HepG2 (cell line): ENCODE data around the gene ULK4. TPM values are rescaled to one million over a fixed set of nuclear protein-coding genes. Genes with fewer than 3 reads are reported as not detected.

Experiments
- AGO1 ChIP-seq: fragments of 200-400 bp; formaldehyde crosslinking; IDR thresholded peaks from 2 replicates; pipeline ENCODE4 v1.6.1; 2017; ENCODE audit warnings: mild to moderate bottlenecking, low read depth, low read length, moderate library complexity; ENCODE audit not compliant: poor library complexity, severe bottlenecking
- BRCA1 ChIP-seq: sonication (generic); formaldehyde crosslinking; IDR thresholded peaks from 2 replicates; pipeline ENCODE4 v1.4.0; 2020; ENCODE audit warnings: missing genetic modification reagents
- GATA4 ChIP-seq: sonication (generic); IDR thresholded peaks from 2 replicates; pipeline ENCODE4 v1.6.1; 2016; ENCODE audit warnings: antibody characterized with exemption, low read depth, borderline replicate concordance
- HNF4G ChIP-seq, 2 experiments: sonication (generic) in 1 of 2; formaldehyde crosslinking in 1 of 2; IDR thresholded peaks; 2 replicates each; pipeline versions ENCODE4 v1.4.0 to v1.6.1; 2011 to 2020; ENCODE audit warnings: borderline replicate concordance in 2 of 2, low read depth in 2 of 2, mild to moderate bottlenecking in 2 of 2, low read length in 1 of 2, missing genetic modification reagents in 1 of 2, moderate library complexity in 1 of 2
- MEIS1 ChIP-seq: sonication (generic); formaldehyde crosslinking; IDR thresholded peaks from 2 replicates; pipeline ENCODE4 v1.9.0; 2021; ENCODE audit warnings: mild to moderate bottlenecking, missing genetic modification reagents, moderate library complexity, borderline replicate concordance
- NCOR1 ChIP-seq: fragments of 200-600 bp; sonication (generic); IDR thresholded peaks from 2 replicates; pipeline ENCODE4 v1.7.0; 2017; ENCODE audit warnings: antibody characterized with exemption, low read length, borderline replicate concordance
- NR2C2 ChIP-seq: sonication (generic); formaldehyde crosslinking; IDR thresholded peaks from 2 replicates; pipeline ENCODE4 v1.4.0; 2020; ENCODE audit warnings: missing genetic modification reagents, mild to moderate bottlenecking, moderate library complexity, borderline replicate concordance
- RARA ChIP-seq: IDR thresholded peaks from 2 replicates; pipeline ENCODE4 v1.6.1; 2016; ENCODE audit warnings: missing genetic modification reagents, missing compliant biosample characterization
- SP2 ChIP-seq: sonication (generic); formaldehyde crosslinking; IDR thresholded peaks from 2 replicates; pipeline ENCODE4 v1.5.1; 2020; ENCODE audit warnings: mild to moderate bottlenecking, missing genetic modification reagents
- TCF7L2 ChIP-seq: IDR thresholded peaks from 2 replicates; pipeline ENCODE4 v1.6.1; 2011; ENCODE audit warnings: mild to moderate bottlenecking, low read depth, low read length, moderate library complexity
- ZBTB1 ChIP-seq: sonication (generic); formaldehyde crosslinking; IDR thresholded peaks from 2 replicates; pipeline ENCODE4 v1.4.0; 2020; ENCODE audit warnings: missing genetic modification reagents, borderline replicate concordance
- ZNF143 ChIP-seq: sonication (generic); formaldehyde crosslinking; IDR thresholded peaks from 2 replicates; pipeline ENCODE4 v1.4.0; 2020; ENCODE audit warnings: missing genetic modification reagents
- ZNF430 ChIP-seq: sonication (generic); formaldehyde crosslinking; IDR thresholded peaks from 2 replicates; pipeline ENCODE4 v1.9.0; 2021; ENCODE audit warnings: mild to moderate bottlenecking, missing genetic modification reagents
- ZNF614 ChIP-seq: IDR thresholded peaks from 2 replicates; pipeline ENCODE4 v1.6.1; 2018; ENCODE audit warnings: missing biosample characterization, missing genetic modification reagents, inconsistent platforms, borderline replicate concordance
- ZNF737 ChIP-seq: sonication (generic); formaldehyde crosslinking; IDR thresholded peaks from 2 replicates; pipeline ENCODE4 v1.5.0; 2020; ENCODE audit warnings: missing genetic modification reagents, mild to moderate bottlenecking, borderline replicate concordance
- polyA plus RNA-seq, 8 experiments: library from polyadenylated mRNA; depleted of rRNA in 3 of 8; stranded (reverse) in 7 of 8; unstranded in 1 of 8; fragments of >200 nt; fragmentation: Illumina TruSeq in 4 of 8; extraction: Trizol in 4 of 8; gene quantifications; 2 replicates each; pipeline versions ENCODE4 v1.2.1 to v1.2.3, GENCODE V29; 2011 to 2016; ENCODE audit warnings: low read depth in 4 of 8, missing spikeins in 1 of 8, mixed read lengths in 1 of 8; ENCODE audit not compliant: insufficient read depth in 1 of 8
- total RNA-seq, 5 experiments: library from RNA; depleted of rRNA; stranded (reverse); fragments of >200 nt; fragmentation: Illumina TruSeq; extraction: Trizol; gene quantifications; 2 replicates each; pipeline ENCODE4 v1.2.3, GENCODE V29; 2016; ENCODE audit warnings: low read depth in 1 of 5
- TF ChIP-seq, protein P1 (sequence below): sonication (generic); formaldehyde crosslinking; IDR thresholded peaks from 2 replicates; pipeline ENCODE4 v1.9.0; 2021; ENCODE audit warnings: mild to moderate bottlenecking, missing genetic modification reagents
- TF ChIP-seq, protein P2 (sequence below): sonication (generic); formaldehyde crosslinking; IDR thresholded peaks from 2 replicates; pipeline ENCODE4 v1.5.1; 2020; ENCODE audit warnings: missing genetic modification reagents, mild to moderate bottlenecking, borderline replicate concordance

Gene ULK4
- total and polyA plus RNA-seq, 2 of the 13 experiments (the other 11 are each of a cell fraction or from before 2014, with no cell fraction given) = 6.7 to 11.8 TPM

DNA sequence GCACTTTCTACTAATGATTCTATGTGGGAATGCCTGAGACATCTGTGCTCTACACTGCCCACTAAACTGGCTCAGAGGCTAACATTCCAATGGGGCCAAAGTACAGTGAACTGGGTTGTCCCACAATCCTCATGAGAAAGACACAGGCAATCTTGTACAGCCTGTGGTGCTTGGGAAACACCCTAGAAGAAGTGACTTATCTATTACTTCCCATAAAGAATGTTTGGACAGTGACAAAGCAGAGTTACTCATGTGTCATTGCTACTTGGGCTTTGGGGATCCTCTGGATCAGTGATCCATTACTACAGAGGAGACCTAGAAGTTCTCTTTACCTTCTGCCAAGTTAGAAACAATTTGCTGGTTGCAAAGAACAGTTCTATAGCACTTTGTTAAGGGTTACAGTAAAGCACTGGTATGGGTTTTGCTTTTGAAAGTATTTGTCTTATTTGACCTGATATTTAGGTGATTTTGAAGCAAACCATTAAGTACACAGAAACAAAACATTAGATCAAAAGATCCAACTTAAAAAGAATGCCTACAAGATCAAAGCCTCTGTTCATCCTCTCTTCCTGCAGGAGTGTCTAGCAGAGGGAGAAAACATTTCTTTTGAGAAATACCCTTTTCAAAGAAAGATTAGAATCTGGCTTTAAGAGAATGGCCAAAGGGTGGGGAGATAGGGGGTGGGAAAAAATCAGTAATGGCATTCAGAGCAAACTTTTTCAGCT lies 686.8 kb downstream of the ULK4 start (continued):
- TF ChIP-seq, protein P1, sequence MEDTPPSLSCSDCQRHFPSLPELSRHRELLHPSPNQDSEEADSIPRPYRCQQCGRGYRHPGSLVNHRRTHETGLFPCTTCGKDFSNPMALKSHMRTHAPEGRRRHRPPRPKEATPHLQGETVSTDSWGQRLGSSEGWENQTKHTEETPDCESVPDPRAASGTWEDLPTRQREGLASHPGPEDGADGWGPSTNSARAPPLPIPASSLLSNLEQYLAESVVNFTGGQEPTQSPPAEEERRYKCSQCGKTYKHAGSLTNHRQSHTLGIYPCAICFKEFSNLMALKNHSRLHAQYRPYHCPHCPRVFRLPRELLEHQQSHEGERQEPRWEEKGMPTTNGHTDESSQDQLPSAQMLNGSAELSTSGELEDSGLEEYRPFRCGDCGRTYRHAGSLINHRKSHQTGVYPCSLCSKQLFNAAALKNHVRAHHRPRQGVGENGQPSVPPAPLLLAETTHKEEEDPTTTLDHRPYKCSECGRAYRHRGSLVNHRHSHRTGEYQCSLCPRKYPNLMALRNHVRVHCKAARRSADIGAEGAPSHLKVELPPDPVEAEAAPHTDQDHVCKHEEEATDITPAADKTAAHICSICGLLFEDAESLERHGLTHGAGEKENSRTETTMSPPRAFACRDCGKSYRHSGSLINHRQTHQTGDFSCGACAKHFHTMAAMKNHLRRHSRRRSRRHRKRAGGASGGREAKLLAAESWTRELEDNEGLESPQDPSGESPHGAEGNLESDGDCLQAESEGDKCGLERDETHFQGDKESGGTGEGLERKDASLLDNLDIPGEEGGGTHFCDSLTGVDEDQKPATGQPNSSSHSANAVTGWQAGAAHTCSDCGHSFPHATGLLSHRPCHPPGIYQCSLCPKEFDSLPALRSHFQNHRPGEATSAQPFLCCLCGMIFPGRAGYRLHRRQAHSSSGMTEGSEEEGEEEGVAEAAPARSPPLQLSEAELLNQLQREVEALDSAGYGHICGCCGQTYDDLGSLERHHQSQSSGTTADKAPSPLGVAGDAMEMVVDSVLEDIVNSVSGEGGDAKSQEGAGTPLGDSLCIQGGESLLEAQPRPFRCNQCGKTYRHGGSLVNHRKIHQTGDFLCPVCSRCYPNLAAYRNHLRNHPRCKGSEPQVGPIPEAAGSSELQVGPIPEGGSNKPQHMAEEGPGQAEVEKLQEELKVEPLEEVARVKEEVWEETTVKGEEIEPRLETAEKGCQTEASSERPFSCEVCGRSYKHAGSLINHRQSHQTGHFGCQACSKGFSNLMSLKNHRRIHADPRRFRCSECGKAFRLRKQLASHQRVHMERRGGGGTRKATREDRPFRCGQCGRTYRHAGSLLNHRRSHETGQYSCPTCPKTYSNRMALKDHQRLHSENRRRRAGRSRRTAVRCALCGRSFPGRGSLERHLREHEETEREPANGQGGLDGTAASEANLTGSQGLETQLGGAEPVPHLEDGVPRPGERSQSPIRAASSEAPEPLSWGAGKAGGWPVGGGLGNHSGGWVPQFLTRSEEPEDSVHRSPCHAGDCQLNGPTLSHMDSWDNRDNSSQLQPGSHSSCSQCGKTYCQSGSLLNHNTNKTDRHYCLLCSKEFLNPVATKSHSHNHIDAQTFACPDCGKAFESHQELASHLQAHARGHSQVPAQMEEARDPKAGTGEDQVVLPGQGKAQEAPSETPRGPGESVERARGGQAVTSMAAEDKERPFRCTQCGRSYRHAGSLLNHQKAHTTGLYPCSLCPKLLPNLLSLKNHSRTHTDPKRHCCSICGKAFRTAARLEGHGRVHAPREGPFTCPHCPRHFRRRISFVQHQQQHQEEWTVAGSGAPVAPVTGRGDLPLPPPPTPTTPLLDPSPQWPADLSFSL (CRISPR knock-in tag) = no peak
- peak; percentile 49; the same call in 1 of the 2 replicates for TF ChIP-seq ZNF614
- TF ChIP-seq ZNF143 (CRISPR knock-in tag) = peak; percentile 23; the same call in 1 of the 2 replicates
- no peak for TF ChIP-seq ZBTB1 (CRISPR knock-in tag)
- no peak for TF ChIP-seq BRCA1 (CRISPR knock-in tag)
- no peak for TF ChIP-seq ZNF430 (CRISPR knock-in tag)
- peak; percentile 49; the same call in 1 of the 2 replicates for TF ChIP-seq GATA4
- TF ChIP-seq RARA = peak; percentile 39
- TF ChIP-seq ZNF737 (CRISPR knock-in tag) = no peak
- 0 out of 2 replicates have a peak, but pooled peaks have one; percentile 44 for TF ChIP-seq MEIS1 (CRISPR knock-in tag)
- TF ChIP-seq HNF4G (IDR thresholded peaks at IDR 0.05; ENCODE audit: borderline replicate concordance, low read depth, low read length) = peak; percentile 77
- TF ChIP-seq HNF4G (CRISPR knock-in tag; IDR thresholded peaks at IDR 0.05; ENCODE audit: borderline replicate concordance, low read depth) = peak; percentile 74; the same call in 1 of the 2 replicates
- no peak for TF ChIP-seq SP2
- peak; percentile 48; the same call in 1 of the 2 replicates for TF ChIP-seq NCOR1
- TF ChIP-seq NR2C2 (CRISPR knock-in tag) = no peak
- TF ChIP-seq, protein P2, sequence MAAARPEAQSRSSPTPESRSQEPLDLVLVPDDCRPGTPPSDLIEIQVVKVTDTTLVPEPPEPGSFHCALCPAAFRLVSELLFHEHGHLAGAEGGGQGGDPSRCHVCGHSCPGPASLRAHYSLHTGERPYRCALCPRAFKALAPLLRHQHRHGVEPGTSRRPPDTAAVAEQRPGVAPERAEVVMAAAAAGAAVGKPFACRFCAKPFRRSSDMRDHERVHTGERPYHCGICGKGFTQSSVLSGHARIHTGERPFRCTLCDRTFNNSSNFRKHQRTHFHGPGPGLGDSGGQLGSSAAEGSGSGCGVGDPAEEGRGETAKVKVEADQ (CRISPR knock-in tag) = no peak
- no peak for TF ChIP-seq AGO1
- TF ChIP-seq TCF7L2 = peak; percentile 34; the same call in 1 of the 2 replicates
